GM18508 (cell line): ENCODE data around the gene SNX33.

ENCODE experiments used
- ATAC-seq: cut with Tn5 transposase; IDR thresholded peaks from one replicate; pipeline ENCODE4 v1.9.1; 2021; ENCODE audit warnings: moderate number of reproducible peaks; ENCODE audit not compliant: insufficient read depth, unreplicated experiment

SNX33 gene

GRCh38 chr15:75659928-75660645, 12.4 kb downstream of the SNX33 start:
- ATAC-seq = no peak

DNA sequence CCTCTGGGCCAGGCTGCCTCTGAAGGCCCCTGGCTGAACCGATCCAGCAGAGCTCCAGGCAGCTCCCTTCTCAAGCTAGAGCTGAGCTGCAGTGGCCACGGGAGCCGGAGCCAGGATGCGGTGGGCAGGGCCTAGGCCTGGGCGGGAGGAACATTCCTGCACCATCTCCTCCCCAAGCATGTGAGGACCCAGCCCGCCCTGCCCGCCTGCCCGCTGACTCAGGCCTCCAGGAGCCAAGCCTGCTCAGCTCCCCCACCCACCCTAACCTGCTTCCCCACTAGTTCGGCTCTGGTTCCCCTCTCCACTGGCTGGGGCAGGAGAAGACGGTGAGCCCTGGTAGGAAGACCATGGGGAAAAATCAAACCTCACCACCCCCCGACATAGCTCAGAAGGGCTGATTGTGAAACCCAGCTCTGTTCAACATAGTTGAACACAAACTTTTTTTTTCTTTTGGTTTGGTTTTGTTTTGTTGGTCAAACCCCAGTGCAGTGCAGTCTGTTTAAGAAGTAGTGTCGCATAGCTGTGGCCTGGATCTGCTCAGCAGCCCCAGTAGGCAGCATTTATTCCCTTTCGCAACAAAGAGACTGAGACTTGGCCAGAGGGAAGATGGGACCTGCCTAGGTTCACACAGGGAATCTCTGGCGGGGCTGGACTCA, 13.5 kb downstream of the SNX33 start:
- no peak for ATAC-seq

- ATAC-seq = no peak
Observed at GRCh38 chr15:75661756-75662140, 14.0 kb downstream of the SNX33 start.

DNA sequence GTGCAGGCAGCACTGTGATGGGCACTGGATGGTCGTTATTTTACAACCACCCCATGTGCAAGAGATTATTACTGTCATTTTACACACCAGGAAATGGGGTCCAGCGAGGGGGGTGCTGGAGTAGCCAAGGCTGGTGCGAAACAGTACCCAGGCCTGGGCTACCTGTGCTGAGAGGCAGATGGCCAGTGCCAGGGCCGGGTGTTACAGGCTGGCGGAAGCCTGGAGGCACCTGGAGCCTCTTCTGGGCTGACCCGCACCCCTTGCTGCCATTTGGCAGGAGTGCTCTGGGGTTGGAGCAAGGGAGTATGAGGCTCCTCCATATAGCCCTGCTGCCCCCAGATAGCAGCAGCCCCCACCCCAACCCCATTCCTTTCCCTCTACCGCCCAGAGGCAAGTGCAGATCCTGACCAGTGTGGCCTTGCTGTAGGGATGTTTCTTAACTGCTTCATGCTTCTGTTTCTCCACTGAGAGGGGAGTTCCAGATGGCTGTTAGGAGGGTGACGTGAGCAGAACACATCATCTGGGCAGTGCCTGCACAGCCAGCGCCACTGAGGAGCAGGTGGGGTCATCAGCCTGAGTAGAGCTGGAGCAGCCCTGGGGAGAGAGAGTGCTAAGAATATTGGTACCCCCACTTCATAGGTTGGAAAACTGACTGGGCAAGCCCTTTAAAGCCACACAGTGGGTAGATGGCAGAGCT, 15.3 kb downstream of the SNX33 start:
- ATAC-seq = no peak

DNA sequence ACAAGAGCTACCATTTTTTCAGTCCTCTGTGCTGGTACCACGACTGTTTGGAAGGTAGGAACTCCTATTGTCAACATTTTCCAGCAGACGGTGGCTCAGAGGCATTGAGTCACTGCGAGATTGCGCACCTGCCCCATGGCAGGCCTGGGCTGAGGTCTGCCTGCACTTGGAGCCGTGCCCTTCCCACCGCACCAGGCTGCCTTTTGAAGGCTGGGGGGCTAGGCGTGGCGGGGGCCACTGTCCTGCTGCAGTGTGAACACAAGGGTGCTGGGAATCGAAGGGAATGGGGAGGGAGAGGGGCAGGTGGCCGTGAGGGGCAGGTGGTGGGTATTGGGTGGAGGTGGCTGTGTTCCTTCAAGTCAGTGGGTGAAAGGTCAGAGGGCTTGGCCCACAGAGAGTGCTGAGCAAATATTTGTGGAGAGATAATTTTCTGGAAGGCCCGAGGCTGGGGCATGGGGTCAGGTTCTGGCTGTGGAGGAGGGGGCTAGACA, 16.3 kb downstream of the SNX33 start:
- no peak for ATAC-seq

GRCh38 chr15:75666823-75667501, 19.2 kb downstream of the SNX33 start:
- no peak for ATAC-seq

GRCh38 chr15:75669191-75669878, 21.6 kb downstream of the SNX33 start:
- ATAC-seq = no peak

GRCh38 chr15:75669879-75670212, 22.1 kb downstream of the SNX33 start:
- ATAC-seq = no peak

DNA sequence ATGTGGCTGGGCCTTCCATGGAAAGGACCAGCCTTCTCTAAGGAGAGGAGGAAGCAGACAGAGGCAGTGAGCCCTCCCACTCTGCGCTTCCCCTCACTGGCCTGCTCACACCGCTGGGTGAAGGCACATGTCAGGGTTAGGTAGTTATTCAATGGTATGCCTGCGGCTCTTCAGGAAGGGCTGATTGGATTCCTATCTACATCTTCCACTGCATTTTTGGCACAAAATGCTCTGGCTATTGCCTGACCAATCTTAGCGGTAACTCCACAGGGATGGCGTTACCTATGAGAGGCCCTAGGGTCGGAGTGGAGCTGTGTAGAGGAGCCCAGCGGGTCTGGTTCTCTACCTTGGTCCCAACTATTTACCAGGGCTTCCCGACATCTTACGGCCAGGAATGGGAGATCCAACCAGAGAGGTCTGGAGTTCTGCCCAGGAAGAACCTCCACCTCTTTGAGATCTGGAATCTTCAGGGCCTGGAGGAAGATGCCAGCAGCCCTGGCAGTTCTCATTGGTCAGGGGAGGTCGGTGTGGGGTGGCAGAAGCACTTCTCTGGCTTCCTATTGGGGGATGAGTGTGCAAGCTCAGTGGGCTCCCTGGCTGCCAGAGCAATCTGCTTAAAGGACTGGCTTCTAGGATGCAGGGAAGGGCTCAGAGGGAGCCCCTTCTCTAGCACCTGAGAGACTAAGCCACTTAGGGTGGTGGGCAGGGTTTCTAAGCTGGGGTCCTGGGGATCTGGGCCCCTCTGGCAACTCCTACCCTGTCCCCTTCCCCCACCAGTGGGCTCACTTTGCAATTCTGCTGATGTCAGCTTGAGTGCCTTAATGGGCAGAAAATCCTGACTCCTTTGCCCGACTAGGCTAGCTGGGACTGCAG, 24.3 kb downstream of the SNX33 start:
- ATAC-seq = no peak

- no peak for ATAC-seq
Observed at GRCh38 chr15:75672646-75673425, 25.1 kb downstream of the SNX33 start.

DNA sequence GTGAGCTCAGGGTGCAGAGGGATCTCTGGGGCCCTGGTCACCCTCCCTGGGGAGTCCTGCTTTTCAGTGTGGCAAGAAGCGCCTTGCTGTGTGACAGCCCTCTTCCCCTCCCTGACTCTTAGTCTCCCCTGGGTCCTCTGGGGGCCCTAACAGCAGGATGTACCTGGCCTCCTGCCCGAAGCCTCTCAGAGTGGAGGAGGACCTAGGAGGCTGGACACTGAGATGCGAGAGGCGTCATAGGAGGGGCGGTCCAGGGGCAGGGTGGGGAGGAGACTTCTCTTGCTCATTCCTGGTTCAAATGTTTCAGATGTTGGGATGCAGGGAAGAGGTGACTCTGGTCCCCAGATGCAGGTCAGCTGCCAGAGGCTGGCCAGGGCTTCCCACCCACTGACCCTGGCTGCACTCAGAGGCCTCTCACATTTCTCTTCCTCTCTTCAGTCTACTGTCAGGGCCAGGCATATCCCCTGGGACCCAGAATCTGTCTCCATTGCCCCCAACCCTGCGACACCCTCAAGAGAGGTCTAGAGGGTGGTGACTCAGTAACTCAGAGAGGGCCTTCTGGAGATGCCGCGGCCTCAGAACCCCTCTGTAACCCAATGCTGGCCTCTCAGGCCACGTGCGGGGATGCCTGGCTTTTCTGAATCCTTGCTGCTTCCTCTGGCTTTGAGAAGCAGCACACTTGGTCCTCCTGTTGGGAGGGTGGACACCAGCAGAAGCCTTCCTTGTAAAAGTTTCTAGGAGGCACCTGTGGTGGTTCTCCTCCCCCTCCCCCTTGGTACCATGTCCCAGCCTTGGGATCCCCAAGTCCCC, 25.9 kb downstream of the SNX33 start:
- ATAC-seq = no peak

GRCh38 chr15:75674366-75674765, 26.7 kb downstream of the SNX33 start:
- no peak for ATAC-seq

GRCh38 chr15:75675579-75676404, 28.1 kb downstream of the SNX33 start:
- ATAC-seq = no peak

DNA sequence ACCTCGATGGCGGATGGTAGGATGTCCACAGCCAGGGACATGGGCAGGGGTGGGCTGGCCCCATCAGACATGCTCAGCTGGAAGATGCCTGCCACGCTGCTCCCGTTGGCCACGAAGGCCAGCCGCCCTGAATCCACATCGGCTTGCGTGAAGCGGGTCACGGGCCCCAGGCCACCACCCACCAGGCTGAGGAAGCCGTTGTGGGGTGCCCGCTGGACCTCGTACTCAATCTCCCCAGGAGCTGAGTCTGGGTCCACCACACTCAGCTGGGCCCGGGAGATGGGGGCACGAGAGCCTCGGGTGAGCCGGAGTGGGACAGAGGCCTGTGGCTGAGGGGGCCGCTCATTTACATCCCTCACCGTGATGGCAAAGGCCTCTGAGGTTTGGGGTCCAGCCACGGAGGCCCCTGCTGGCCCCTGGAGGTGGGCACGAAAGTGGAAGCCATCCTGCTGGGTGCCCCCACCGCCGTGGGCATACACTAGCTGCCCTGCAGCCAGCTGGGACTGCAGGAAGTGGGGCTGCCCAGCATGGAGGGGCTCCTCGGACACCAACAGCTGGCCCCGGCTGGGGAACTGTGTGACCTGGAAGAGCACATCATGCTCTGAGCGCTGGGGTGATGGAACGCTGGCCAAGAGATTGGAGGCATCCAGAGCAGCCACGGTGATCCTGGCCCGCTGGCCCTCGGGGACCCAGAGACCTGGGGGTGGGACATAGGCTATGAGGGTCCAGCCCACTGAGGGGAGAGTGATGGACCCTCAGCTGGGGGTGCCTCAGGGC, 29.2 kb downstream of the SNX33 start:
- no peak for ATAC-seq

DNA sequence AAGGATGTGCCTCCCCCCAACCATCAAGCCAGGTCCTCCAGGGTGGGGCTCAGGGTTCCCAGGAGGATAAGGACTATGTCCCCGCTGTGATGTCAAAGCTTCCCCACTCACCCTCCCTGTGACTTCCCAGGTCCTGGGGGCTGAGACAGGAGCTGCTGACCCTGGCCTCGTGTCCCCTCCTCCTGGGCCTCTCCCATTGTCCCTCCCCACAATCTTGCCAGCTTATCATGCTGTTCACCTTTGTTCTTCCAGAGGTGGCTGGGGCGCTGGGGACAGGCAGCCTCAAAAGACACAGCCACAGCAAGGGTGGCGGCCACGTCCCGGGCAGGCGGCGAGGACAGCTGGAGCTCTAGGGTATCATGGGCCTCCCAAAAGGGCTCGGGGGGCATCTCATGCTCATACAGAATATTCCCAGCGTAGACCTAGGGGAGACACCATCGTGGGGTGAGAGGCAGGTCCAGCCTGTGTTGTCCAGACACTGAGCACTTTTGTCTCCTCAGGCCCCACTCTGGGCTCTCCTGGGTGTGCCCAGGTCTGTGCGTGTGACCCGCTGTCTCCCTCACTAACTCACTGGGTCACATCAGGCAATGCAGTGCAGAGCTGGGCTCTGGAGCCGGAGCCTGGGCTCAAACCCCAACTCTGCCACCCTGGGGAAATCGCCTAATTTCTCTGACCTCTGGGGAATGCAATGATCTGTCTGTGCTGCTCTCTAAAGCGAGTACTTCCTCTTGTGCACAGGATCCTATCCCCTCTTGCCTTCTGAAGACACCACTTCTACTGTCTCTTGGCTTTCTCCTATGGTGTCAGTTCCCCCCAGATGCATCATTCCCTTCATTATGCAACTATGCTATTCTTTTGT, 30.0 kb downstream of the SNX33 start:
- ATAC-seq = no peak
